ENCODE measurements around the gene UBE2Q1.

GRCh38 chr1:154546264-154547063 is 12.0 kb downstream of the UBE2Q1 start:
- TF ChIP-seq, protein P1, sequence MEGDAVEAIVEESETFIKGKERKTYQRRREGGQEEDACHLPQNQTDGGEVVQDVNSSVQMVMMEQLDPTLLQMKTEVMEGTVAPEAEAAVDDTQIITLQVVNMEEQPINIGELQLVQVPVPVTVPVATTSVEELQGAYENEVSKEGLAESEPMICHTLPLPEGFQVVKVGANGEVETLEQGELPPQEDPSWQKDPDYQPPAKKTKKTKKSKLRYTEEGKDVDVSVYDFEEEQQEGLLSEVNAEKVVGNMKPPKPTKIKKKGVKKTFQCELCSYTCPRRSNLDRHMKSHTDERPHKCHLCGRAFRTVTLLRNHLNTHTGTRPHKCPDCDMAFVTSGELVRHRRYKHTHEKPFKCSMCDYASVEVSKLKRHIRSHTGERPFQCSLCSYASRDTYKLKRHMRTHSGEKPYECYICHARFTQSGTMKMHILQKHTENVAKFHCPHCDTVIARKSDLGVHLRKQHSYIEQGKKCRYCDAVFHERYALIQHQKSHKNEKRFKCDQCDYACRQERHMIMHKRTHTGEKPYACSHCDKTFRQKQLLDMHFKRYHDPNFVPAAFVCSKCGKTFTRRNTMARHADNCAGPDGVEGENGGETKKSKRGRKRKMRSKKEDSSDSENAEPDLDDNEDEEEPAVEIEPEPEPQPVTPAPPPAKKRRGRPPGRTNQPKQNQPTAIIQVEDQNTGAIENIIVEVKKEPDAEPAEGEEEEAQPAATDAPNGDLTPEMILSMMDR (IDR thresholded peaks at IDR 0.05): peak; percentile 33 to 68 (median 49)
- no peak for TF ChIP-seq POLR2A (IDR thresholded peaks at IDR 0.05)
